GM18519 (cell line): ENCODE measurements around the gene ACP4.

Source experiments
- ATAC-seq: cut with Tn5 transposase; IDR thresholded peaks from one replicate; pipeline ENCODE4 v1.9.1; 2021; ENCODE audit warnings: mild to moderate bottlenecking, moderate library complexity; ENCODE audit not compliant: unreplicated experiment, low FRiP score

Gene ACP4

DNA sequence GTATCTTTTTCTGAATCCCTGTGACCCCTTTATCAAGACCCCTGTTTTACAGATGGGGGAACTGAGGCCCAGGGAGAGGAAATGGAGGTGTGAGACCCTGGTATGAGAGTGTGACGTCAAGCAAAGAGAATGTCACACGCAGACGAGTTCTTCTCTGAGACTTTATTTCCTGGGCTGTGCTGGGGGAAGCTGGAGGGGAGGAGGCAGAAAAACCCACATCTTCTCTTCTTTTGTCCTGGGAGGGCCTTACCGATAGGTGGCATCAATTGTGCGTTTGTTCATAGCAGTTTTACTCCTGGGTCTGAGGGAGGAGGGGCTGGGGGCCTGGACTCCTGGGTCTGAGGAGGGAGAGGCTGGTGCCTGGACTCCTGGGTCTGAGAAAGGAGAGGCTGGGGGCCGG, 48.0 kb downstream of the ACP4 start:
- no peak for ATAC-seq

GRCh38 chr19:50839712-50840655, 49.8 kb downstream of the ACP4 start:
- no peak for ATAC-seq

DNA sequence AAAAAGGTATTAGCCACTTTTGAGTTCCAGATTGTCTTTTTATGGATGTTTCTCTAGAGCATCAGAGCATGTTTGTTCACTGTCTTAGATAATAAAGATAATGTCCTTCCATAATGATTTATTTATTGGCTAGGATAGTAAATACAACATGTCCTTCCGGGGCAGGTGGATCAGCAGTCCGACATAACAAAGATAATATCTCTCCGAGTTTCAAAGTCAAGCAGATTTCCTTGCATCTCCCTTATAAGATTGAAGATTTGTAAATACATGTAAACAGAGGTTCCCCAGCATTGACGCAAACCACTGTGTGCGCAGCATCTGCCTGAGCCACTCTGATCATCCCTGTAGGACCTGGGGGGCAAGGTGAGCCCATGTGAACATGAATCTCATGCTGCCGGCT, 51.9 kb downstream of the ACP4 start:
- ATAC-seq = no peak

DNA sequence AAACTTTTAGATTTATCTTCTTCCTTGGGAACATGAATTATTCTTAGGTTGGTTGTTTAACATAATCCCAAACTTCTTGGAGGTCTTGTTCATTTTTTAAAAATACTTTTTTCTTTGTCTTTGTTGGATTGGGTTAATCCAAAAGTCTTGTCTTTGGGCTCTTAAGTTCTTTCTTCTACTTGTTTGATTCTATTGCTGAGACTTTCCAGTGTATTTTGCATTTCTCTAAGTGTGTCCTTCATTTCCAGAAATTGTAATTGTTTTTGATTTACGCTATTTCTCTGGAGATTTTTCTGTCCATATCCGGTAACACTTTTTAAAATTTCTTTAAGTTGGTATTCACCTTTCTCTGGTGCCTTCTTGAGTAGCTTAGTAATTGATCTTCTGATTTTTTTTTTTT, 53.0 kb downstream of the ACP4 start:
- no peak for ATAC-seq

- ATAC-seq = no peak
These were observed 53.5 kb downstream of the ACP4 start for GRCh38 chr19:50843701-50844221.

DNA sequence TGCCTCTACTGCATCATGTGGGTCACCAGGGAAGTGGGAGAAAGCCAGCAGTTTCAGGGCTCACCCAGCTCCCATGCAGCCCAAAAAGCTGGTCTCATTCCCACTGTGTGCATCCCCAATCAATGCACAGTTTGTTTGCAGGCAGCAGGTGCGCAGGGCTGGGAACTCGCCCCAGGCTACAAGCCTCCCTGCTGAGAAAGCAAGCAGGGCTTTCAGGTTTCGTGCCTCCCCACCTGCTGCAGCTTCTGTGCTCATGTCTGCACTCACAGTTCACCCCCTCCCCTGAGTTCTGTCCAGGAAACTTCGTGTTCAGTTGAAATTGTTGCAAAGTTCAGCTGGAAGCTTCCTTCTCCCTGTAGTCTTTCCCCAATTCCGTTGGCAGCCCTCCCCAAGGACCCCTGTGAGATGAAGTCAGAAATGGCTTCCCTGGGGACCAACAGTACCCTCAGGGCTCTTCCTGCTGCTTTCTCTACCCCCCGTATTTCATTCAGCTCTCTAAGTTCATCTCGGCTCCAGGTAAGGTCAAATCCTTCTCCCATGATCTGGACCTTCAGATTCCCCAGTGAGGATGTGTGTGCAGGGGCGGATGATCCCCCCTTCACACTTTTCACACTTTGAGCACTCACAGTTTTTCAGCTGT, 54.2 kb downstream of the ACP4 start:
- ATAC-seq = no peak
